Heart left ventricle (tissue), 13 donors: ENCODE results near the gene RPL5.

Source experiments
- POLR2A ChIP-seq, 2 donors: fragments of 450-650 bp; IDR thresholded peaks; one replicate each; pipeline ENCODE4 v1.6.1; 2017; ENCODE audit warnings: antibody characterized with exemption in 2 of 2, mild to moderate bottlenecking in 2 of 2, moderate library complexity in 2 of 2
- TF ChIP-seq, protein P1 (sequence below), 12 donors: fragments of 200-600 bp; sonication (generic) in 4 of 12; IDR thresholded peaks; one replicate each; pipeline versions ENCODE4 v1.5.0 to v1.8.0; 2018 to 2022; ENCODE audit warnings: antibody characterized with exemption in 12 of 12, mild to moderate bottlenecking in 5 of 12
- donor health status: ischemic (EF 13 %, LVEDD 7.1; RV severe dilation, severe dysfunction).
- donor health status: DM: no; HTN: yes; CAD: no.
- donor health status: DM: no; HTN: no; CAD: no.
- donor health status: ischemic (EF 25% LVEDD 6.9; RV normal size, moderate dysfunction).
- donor health status: ischemic (EF 25% LVEDD 5.7; RV mildly dilated, moderate dysfunction).
- donor health status: ischemic (EF 35%, LVEDD 5.7; RV mildly dilated, moderate dysfunction).
- donor health status: nonischemic (EF 11% LVEDD 7.7; RV severe dilation, severe dysfunction).
- donor health status: DM: yes; HTN: yes; CAD: no.
- donor health status: PGD.
- donor health status: ischemic (EF 29% LVEDD 5.4; RV normal size, mild dysfunction).
- donor health status: nonischemic (EF 23%, LVEDD 6.1; RV moderate dilation, normal function).

DNA sequence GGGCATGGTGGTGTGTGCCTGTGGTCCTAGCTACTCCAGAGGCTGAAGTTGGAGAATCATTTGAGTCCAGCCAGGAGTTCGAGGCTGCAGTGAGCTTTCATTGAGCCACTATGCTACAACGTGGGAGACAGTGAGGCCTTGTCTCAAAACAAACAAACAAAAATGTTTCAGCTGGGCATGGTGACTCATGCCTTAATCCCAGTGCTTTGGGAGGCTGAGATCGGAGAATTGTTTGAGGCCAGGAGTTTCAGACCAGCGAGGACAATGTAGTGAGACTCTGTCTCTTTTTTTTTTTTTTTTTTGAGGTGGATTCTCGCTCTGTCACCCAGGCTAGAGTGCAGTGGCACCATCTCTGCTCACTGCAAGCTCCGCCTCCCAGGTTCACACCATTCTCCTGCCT is 5.0 kb upstream of the RPL5 start:
- TF ChIP-seq, protein P1, sequence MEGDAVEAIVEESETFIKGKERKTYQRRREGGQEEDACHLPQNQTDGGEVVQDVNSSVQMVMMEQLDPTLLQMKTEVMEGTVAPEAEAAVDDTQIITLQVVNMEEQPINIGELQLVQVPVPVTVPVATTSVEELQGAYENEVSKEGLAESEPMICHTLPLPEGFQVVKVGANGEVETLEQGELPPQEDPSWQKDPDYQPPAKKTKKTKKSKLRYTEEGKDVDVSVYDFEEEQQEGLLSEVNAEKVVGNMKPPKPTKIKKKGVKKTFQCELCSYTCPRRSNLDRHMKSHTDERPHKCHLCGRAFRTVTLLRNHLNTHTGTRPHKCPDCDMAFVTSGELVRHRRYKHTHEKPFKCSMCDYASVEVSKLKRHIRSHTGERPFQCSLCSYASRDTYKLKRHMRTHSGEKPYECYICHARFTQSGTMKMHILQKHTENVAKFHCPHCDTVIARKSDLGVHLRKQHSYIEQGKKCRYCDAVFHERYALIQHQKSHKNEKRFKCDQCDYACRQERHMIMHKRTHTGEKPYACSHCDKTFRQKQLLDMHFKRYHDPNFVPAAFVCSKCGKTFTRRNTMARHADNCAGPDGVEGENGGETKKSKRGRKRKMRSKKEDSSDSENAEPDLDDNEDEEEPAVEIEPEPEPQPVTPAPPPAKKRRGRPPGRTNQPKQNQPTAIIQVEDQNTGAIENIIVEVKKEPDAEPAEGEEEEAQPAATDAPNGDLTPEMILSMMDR (IDR thresholded peaks at IDR 0.05) = no peak
- TF ChIP-seq POLR2A (IDR thresholded peaks at IDR 0.05) = no peak
